ENCODE measurements around the gene ASCC1. TPM values are rescaled to one million over a fixed set of nuclear protein-coding genes. Genes with fewer than 3 reads are reported as not detected.

ASCC1 gene
- total and polyA plus RNA-seq, 7 donors = 15.3 to 53.7 (median 21.5) TPM

- Histone ChIP-seq H3K27me3 (no peaks in the 10 kb centered on the region), H3K4me3 (no peak overlapping the region), H3K4me1 (peaks cover 0 to 19% (median 17%) of the 10 kb centered on the region in 4 donors), H3K36me3 (peaks cover 0 to 41% (median 19%) of the 10 kb centered on the region in 4 donors), H3K9me3 (no peaks in the 10 kb centered on the region), H3K27ac (no peak overlapping the region)
- intact Hi-C loops (cut with DNase I) = no loop called here
- no peak for DNase-seq
- TF ChIP-seq POLR2A (IDR thresholded peaks at IDR 0.05) (no peak), POLR2AphosphoS5 (IDR thresholded peaks at IDR 0.05) (no peak), CTCF (IDR thresholded peaks at IDR 0.05) (no peak), EP300 (IDR thresholded peaks at IDR 0.05) (no peak)
- 94 to 97% methylated on average over 13 of the region's 13 CpGs for WGBS, 2 donors
Measured at GRCh38 chr10:72238392-72239175, 22.5 kb upstream of the ASCC1 start.

GRCh38 chr10:72235544-72236279, 19.6 kb upstream of the ASCC1 start:
- no peak for DNase-seq
- Histone ChIP-seq H3K36me3 (peaks cover 7 to 68% (median 26%) of the 10 kb centered on the region in 4 donors), H3K4me3 (no peak overlapping the region), H3K27ac (no peak overlapping the region), H3K4me1 (no peaks in the 10 kb centered on the region), H3K27me3 (no peaks in the 10 kb centered on the region), H3K9me3 (no peaks in the 10 kb centered on the region)
- intact Hi-C loops (cut with DNase I) = no loop called here
- WGBS, 2 donors = 90 to 93% methylated on average over 6 of the region's 6 CpGs
- TF ChIP-seq POLR2A (IDR thresholded peaks at IDR 0.05) (no peak), POLR2AphosphoS5 (IDR thresholded peaks at IDR 0.05) (no peak), CTCF (IDR thresholded peaks at IDR 0.05) (no peak), EP300 (IDR thresholded peaks at IDR 0.05) (no peak)

GRCh38 chr10:72234560-72235095, 18.6 kb upstream of the ASCC1 start:
- Histone ChIP-seq H3K4me1 (peaks cover 0 to 9% (median under 1%) of the 10 kb centered on the region in 4 donors), H3K36me3 (peaks cover 7 to 77% (median 28%) of the 10 kb centered on the region in 4 donors), H3K4me3 (no peak overlapping the region), H3K9me3 (no peaks in the 10 kb centered on the region), H3K27me3 (no peaks in the 10 kb centered on the region), H3K27ac (no peak overlapping the region)
- 46 to 82% methylated on average over 6 of the region's 6 CpGs for WGBS, 2 donors
- peak; percentile 14 for DNase-seq
- no peak for TF ChIP-seq EP300 (IDR thresholded peaks at IDR 0.05)
- TF ChIP-seq POLR2A (IDR thresholded peaks at IDR 0.05) = no peak
- no peak for TF ChIP-seq CTCF (IDR thresholded peaks at IDR 0.05)
- no peak for TF ChIP-seq POLR2AphosphoS5 (IDR thresholded peaks at IDR 0.05)
- intact Hi-C loops (cut with DNase I) = no loop called here

GRCh38 chr10:72233621-72234020, 17.5 kb upstream of the ASCC1 start:
- no peaks in the 10 kb centered on the region for H3K9me3 ChIP-seq
- no peaks in the 10 kb centered on the region for H3K27me3 ChIP-seq
- H3K4me3 ChIP-seq = no peak overlapping the region
- H3K36me3 ChIP-seq = peaks cover 7 to 77% (median 28%) of the 10 kb centered on the region in 4 donors
- intact Hi-C loops (cut with DNase I) = no loop called here
- no peak for DNase-seq
- TF ChIP-seq EP300 (IDR thresholded peaks at IDR 0.05) (no peak), POLR2A (IDR thresholded peaks at IDR 0.05) (no peak), POLR2AphosphoS5 (IDR thresholded peaks at IDR 0.05) (no peak), CTCF (IDR thresholded peaks at IDR 0.05) (no peak)
- peaks cover 0 to 19% (median 7%) of the 10 kb centered on the region in 4 donors for H3K4me1 ChIP-seq
- H3K27ac ChIP-seq = no peak overlapping the region

All from sigmoid colon (tissue), 7 donors.